Measurements from ENCODE around the gene ALAD. TPM values are rescaled to one million over a fixed set of nuclear protein-coding genes. Genes with fewer than 3 reads are reported as not detected.
A peak's percentile ranks its signal among the peaks of the same experiment; 100 is the strongest.

Gene ALAD
- total and polyA plus RNA-seq, 2 of the 13 experiments (the other 11 are each of a cell fraction or from before 2014, with no cell fraction given), result 21.8 to 30.1 TPM

DNA sequence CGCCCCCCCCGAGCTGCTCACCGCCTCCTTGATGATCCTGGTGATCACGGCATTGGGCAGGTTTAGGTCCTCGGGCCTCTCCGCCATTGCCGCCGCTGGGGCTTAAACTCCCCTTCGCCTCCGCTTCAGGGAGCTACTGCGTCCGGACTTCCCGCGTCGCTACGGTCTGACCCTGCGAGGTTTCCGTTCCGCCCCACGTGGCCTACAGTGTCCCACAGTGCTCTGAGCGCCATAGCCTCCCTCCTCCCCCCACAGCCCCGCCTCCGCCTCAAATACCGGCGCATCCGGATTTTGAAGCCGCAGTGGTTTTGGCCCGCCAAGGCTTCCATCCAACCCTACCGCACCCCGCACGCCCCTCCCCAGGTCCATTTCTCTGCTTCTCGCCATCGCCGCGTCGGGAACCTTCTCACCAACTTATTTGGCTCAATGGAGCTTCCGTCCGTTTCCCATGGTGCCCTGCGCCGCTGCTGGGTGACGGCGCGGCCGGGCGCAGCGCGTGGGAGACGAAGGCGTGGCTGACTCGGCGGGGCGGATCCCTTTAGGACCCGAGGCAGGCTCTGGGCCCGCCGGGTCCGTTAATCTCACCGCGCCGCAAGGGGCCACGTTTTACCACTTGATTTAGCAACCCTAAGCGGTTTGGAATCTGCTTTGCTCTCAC, 9.3 kb upstream of the ALAD start, which contains the start of the genes C9orf43 and POLE3 (continued):
- TF ChIP-seq, protein P1, sequence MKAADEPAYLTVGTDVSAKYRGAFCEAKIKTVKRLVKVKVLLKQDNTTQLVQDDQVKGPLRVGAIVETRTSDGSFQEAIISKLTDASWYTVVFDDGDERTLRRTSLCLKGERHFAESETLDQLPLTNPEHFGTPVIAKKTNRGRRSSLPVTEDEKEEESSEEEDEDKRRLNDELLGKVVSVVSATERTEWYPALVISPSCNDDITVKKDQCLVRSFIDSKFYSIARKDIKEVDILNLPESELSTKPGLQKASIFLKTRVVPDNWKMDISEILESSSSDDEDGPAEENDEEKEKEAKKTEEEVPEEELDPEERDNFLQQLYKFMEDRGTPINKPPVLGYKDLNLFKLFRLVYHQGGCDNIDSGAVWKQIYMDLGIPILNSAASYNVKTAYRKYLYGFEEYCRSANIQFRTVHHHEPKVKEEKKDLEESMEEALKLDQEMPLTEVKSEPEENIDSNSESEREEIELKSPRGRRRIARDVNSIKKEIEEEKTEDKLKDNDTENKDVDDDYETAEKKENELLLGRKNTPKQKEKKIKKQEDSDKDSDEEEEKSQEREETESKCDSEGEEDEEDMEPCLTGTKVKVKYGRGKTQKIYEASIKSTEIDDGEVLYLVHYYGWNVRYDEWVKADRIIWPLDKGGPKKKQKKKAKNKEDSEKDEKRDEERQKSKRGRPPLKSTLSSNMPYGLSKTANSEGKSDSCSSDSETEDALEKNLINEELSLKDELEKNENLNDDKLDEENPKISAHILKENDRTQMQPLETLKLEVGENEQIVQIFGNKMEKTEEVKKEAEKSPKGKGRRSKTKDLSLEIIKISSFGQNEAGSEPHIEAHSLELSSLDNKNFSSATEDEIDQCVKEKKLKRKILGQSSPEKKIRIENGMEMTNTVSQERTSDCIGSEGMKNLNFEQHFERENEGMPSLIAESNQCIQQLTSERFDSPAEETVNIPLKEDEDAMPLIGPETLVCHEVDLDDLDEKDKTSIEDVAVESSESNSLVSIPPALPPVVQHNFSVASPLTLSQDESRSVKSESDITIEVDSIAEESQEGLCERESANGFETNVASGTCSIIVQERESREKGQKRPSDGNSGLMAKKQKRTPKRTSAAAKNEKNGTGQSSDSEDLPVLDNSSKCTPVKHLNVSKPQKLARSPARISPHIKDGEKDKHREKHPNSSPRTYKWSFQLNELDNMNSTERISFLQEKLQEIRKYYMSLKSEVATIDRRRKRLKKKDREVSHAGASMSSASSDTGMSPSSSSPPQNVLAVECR (CRISPR knock-in tag; IDR thresholded peaks at IDR 0.05; ENCODE audit: borderline replicate concordance), result peak; percentile 96
- 0 out of 2 replicates have a peak, but pooled peaks have one; percentile 53 for TF ChIP-seq ZNF546 (CRISPR knock-in tag; conservative IDR thresholded peaks at IDR 0.05)
- TF ChIP-seq, protein P2, sequence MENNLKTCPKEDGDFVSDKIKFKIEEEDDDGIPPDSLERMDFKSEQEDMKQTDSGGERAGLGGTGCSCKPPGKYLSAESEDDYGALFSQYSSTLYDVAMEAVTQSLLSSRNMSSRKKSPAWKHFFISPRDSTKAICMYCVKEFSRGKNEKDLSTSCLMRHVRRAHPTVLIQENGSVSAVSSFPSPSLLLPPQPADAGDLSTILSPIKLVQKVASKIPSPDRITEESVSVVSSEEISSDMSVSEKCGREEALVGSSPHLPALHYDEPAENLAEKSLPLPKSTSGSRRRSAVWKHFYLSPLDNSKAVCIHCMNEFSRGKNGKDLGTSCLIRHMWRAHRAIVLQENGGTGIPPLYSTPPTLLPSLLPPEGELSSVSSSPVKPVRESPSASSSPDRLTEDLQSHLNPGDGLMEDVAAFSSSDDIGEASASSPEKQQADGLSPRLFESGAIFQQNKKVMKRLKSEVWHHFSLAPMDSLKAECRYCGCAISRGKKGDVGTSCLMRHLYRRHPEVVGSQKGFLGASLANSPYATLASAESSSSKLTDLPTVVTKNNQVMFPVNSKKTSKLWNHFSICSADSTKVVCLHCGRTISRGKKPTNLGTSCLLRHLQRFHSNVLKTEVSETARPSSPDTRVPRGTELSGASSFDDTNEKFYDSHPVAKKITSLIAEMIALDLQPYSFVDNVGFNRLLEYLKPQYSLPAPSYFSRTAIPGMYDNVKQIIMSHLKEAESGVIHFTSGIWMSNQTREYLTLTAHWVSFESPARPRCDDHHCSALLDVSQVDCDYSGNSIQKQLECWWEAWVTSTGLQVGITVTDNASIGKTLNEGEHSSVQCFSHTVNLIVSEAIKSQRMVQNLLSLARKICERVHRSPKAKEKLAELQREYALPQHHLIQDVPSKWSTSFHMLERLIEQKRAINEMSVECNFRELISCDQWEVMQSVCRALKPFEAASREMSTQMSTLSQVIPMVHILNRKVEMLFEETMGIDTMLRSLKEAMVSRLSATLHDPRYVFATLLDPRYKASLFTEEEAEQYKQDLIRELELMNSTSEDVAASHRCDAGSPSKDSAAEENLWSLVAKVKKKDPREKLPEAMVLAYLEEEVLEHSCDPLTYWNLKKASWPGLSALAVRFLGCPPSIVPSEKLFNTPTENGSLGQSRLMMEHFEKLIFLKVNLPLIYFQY (CRISPR knock-in tag; IDR thresholded peaks at IDR 0.05; ENCODE audit: borderline replicate concordance), result peak; percentile 81; the same call in 1 of the 2 replicates
- TF ChIP-seq MLLT10 (CRISPR knock-in tag; IDR thresholded peaks at IDR 0.05), result no peak
- peak; percentile 92 for TF ChIP-seq KLF12 (CRISPR knock-in tag; IDR thresholded peaks at IDR 0.05; ENCODE audit: borderline replicate concordance)
- TF ChIP-seq, protein P3, sequence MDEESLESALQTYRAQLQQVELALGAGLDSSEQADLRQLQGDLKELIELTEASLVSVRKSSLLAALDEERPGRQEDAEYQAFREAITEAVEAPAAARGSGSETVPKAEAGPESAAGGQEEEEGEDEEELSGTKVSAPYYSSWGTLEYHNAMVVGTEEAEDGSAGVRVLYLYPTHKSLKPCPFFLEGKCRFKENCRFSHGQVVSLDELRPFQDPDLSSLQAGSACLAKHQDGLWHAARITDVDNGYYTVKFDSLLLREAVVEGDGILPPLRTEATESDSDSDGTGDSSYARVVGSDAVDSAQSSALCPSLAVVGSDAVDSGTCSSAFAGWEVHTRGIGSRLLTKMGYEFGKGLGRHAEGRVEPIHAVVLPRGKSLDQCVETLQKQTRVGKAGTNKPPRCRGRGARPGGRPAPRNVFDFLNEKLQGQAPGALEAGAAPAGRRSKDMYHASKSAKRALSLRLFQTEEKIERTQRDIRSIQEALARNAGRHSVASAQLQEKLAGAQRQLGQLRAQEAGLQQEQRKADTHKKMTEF (CRISPR knock-in tag; IDR thresholded peaks at IDR 0.05), result peak; percentile 94
- TF ChIP-seq SRF (IDR thresholded peaks at IDR 0.05; ENCODE audit: low read depth, low read length), result no peak
- TF ChIP-seq KDM5B (CRISPR knock-in tag; IDR thresholded peaks at IDR 0.05; ENCODE audit: borderline replicate concordance), result peak; percentile 91
- TF ChIP-seq YY1 (IDR thresholded peaks at IDR 0.05; ENCODE audit: insufficient read depth, insufficient replicate concordance, low read depth, low read length), result peak; percentile 85
- TF ChIP-seq, protein P4, sequence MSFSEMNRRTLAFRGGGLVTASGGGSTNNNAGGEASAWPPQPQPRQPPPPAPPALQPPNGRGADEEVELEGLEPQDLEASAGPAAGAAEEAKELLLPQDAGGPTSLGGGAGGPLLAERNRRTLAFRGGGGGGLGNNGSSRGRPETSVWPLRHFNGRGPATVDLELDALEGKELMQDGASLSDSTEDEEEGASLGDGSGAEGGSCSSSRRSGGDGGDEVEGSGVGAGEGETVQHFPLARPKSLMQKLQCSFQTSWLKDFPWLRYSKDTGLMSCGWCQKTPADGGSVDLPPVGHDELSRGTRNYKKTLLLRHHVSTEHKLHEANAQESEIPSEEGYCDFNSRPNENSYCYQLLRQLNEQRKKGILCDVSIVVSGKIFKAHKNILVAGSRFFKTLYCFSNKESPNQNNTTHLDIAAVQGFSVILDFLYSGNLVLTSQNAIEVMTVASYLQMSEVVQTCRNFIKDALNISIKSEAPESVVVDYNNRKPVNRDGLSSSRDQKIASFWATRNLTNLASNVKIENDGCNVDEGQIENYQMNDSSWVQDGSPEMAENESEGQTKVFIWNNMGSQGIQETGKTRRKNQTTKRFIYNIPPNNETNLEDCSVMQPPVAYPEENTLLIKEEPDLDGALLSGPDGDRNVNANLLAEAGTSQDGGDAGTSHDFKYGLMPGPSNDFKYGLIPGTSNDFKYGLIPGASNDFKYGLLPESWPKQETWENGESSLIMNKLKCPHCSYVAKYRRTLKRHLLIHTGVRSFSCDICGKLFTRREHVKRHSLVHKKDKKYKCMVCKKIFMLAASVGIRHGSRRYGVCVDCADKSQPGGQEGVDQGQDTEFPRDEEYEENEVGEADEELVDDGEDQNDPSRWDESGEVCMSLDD (CRISPR knock-in tag; IDR thresholded peaks at IDR 0.05; ENCODE audit: borderline replicate concordance), result 0 out of 2 replicates have a peak, but pooled peaks have one; percentile 39
- no peak for TF ChIP-seq SRSF9 (IDR thresholded peaks at IDR 0.05; ENCODE audit: borderline replicate concordance, insufficient read depth, low read depth, low read length, poor library complexity, severe bottlenecking)
- TF ChIP-seq ZFP1 (CRISPR knock-in tag; IDR thresholded peaks at IDR 0.05), result 0 out of 2 replicates have a peak, but pooled peaks have one; percentile 32
- TF ChIP-seq MTA1 (CRISPR knock-in tag; IDR thresholded peaks at IDR 0.05; ENCODE audit: borderline replicate concordance), result peak; percentile 54; the same call in 1 of the 2 replicates

Measured in HepG2 (cell line).